HL-60/S4 treated with retinoic acid at 250 ng/mL for 4 days and 3 days (cell line): ENCODE measurements around the gene BTBD16.

Source experiments
- in situ Hi-C: fragments of 300-500 bp; cut with MboI; formaldehyde crosslinking; loops from 2 replicates; pipeline ENCODE4 v1.7.0; 2022; ENCODE audit warnings: low sequenced_read_pairs

The BTBD16 gene

GRCh38 chr10:122338609-122339441 is 67.7 kb downstream of the BTBD16 start:
- in situ Hi-C loops: no loop called here

GRCh38 chr10:122341141-122341810 is 70.2 kb downstream of the BTBD16 start:
- in situ Hi-C loops: no loop called here

GRCh38 chr10:122342293-122343134 is 71.4 kb downstream of the BTBD16 start:
- in situ Hi-C loops: no loop called here

- in situ Hi-C loops: no loop called here
These were observed 72.2 kb downstream of the BTBD16 start for GRCh38 chr10:122343135-122343800.

- in situ Hi-C loops: no loop called here
These were observed 72.8 kb downstream of the BTBD16 start for GRCh38 chr10:122343936-122344335.

- in situ Hi-C loops: no loop called here
These were observed 73.7 kb downstream of the BTBD16 start for GRCh38 chr10:122344741-122345258.

- in situ Hi-C loops: no loop called here
These were observed 75.3 kb downstream of the BTBD16 start for GRCh38 chr10:122346326-122346950.

- in situ Hi-C loops: no loop called here
These were observed 76.2 kb downstream of the BTBD16 start for GRCh38 chr10:122347170-122347841.

- in situ Hi-C loops: no loop called here
These were observed 77.4 kb downstream of the BTBD16 start for GRCh38 chr10:122348512-122348911.

GRCh38 chr10:122348935-122349361 is 77.9 kb downstream of the BTBD16 start:
- in situ Hi-C loops: no loop called here

GRCh38 chr10:122349758-122350369 is 78.8 kb downstream of the BTBD16 start:
- in situ Hi-C loops: no loop called here

- in situ Hi-C loops: no loop called here
These were observed 79.8 kb downstream of the BTBD16 start for GRCh38 chr10:122350893-122351292.

GRCh38 chr10:122352817-122353525 is 81.9 kb downstream of the BTBD16 start:
- in situ Hi-C loops: no loop called here

GRCh38 chr10:122354383-122354782 is 83.3 kb downstream of the BTBD16 start:
- in situ Hi-C loops: no loop called here

- in situ Hi-C loops: no loop called here
These were observed 86.6 kb downstream of the BTBD16 start for GRCh38 chr10:122357685-122358084.

- in situ Hi-C loops: no loop called here
These were observed 88.5 kb downstream of the BTBD16 start for GRCh38 chr10:122359621-122360020.

- in situ Hi-C loops: no loop called here
These were observed 90.0 kb downstream of the BTBD16 start for GRCh38 chr10:122361046-122361445.

GRCh38 chr10:122362031-122362592 is 91.0 kb downstream of the BTBD16 start:
- in situ Hi-C loops: no loop called here
